Measurements from ENCODE around the gene IKZF5. TPM values are rescaled to one million over a fixed set of nuclear protein-coding genes. Genes with fewer than 3 reads are reported as not detected.

IKZF5 gene
- total and polyA plus RNA-seq, 4 donors: 6.1 to 19.9 (median 11.6) TPM

DNA sequence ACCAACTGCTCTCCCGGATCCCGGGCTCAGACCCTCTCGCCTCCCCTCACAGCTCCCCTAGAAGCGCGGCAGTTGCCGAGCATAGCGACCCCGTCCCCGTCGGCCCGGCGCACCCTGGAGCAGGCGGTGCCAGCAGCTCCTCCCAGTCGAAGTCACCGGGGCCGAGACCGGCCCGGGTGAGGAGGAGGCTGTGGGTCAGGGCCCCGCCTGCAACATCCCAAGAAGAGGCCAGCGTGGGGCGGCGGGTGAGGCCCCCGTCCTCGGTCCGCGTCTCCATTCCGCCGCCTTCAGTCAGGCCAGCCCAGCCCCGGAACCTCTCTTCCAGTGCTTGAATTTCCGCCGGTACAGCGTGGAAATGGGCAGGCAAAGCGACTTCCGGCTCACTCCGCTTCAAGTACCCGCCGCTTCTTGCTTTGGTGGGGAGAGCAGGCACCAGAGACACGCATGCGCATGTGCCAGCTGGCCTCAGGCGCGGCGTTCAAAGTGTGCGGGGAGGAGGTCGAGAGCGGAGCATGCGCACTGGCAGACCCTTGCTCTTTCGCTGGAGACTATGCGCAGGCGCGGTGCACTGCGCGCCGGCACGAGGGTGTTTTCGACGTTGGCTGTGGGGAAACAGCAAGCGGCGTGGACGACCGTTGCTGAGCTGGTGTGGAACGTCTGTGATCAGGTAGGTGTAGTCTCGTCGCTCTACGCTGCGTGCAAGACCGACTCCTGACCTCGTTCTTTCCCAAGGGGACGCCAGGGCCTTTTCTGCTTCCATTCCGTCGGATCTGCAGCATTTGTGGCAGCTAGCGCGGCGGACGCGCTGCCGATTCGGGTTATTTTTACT, 54.5 kb downstream of the IKZF5 start, which contains the start of gene C10orf88:
TSS of gene C10orf88 (minus strand) at position 326 of the 829 bp plus-strand sequence. CDS start at position 277, 49 bp downstream.
- TF ChIP-seq, protein P1, sequence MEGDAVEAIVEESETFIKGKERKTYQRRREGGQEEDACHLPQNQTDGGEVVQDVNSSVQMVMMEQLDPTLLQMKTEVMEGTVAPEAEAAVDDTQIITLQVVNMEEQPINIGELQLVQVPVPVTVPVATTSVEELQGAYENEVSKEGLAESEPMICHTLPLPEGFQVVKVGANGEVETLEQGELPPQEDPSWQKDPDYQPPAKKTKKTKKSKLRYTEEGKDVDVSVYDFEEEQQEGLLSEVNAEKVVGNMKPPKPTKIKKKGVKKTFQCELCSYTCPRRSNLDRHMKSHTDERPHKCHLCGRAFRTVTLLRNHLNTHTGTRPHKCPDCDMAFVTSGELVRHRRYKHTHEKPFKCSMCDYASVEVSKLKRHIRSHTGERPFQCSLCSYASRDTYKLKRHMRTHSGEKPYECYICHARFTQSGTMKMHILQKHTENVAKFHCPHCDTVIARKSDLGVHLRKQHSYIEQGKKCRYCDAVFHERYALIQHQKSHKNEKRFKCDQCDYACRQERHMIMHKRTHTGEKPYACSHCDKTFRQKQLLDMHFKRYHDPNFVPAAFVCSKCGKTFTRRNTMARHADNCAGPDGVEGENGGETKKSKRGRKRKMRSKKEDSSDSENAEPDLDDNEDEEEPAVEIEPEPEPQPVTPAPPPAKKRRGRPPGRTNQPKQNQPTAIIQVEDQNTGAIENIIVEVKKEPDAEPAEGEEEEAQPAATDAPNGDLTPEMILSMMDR (IDR thresholded peaks at IDR 0.05; ENCODE audit: control extremely low read depth, extremely low read depth): no peak
- Histone ChIP-seq H3K4me3 (peak within 1 kb of the TSS; percentile 92), H3K4me1 (ENCODE audit: control insufficient read depth in 5 of 5, insufficient read depth in 5 of 5, low read length in 5 of 5) (peaks cover 0 to 7% (median 4%) of the 10 kb centered on the region in 5 donors), H3K9me3 (ENCODE audit: control insufficient read depth in 4 of 4, insufficient read depth in 3 of 4, low read length in 3 of 4) (no peaks in the 10 kb centered on the region), H3K27me3 (ENCODE audit: control insufficient read depth in 3 of 3, insufficient read depth in 3 of 3, low read length in 2 of 3) (peaks cover 0 to 2% (median 0%) of the 10 kb centered on the region in 3 donors), H3K9ac (ENCODE audit: insufficient read depth in 1 of 2, low read length in 2 of 2) (peak within 1 kb of the TSS in 1 of 2 donors; percentile 65), H3K36me3 (ENCODE audit: control insufficient read depth in 4 of 4, insufficient read depth in 4 of 4, low read length in 4 of 4) (peaks cover 0 to 11% (median 0%) of the 10 kb centered on the region in 4 donors), H3K27ac (ENCODE audit: low read depth in 1 of 2, low read length in 1 of 2) (peak within 1 kb of the TSS; percentile 78 to 84)
- peak; percentile 99 for DNase-seq
- ATAC-seq (ENCODE audit: insufficient read depth, low FRiP score): peak; percentile 97
- 6% methylated on average over 74 to 77 of the region's 77 CpGs for WGBS, 2 donors

DNA sequence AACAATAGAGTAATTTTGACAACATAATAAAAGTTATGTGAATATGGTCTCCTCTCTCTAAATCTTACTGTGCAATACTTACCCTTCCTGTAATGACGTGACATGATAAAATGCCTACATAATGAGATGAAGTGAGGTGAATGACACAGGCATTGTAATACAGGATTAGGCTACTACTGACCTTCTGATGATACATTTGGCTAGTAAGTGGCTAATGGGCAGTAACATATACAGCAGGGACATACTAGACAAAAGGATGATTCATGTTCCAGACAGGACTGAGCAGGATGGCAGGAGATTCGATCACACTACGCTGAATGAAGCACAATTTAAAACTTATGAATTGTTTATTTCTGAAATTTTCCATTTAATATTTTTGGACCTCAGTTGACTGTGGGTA, 59.3 kb downstream of the IKZF5 start:
- Histone ChIP-seq H3K27me3 (ENCODE audit: control insufficient read depth in 3 of 3, insufficient read depth in 3 of 3, low read length in 2 of 3) (peaks cover 0 to under 1% (median 0%) of the 10 kb centered on the region in 3 donors), H3K4me1 (ENCODE audit: control insufficient read depth in 5 of 5, insufficient read depth in 5 of 5, low read length in 5 of 5) (peaks cover 0 to 4% (median under 1%) of the 10 kb centered on the region in 5 donors), H3K9ac (ENCODE audit: insufficient read depth in 1 of 2, low read length in 2 of 2) (no peak overlapping the region), H3K36me3 (ENCODE audit: control insufficient read depth in 4 of 4, insufficient read depth in 4 of 4, low read length in 4 of 4) (peaks cover 3 to 30% (median 11%) of the 10 kb centered on the region in 4 donors), H3K9me3 (ENCODE audit: control insufficient read depth in 4 of 4, insufficient read depth in 3 of 4, low read length in 3 of 4) (no peaks in the 10 kb centered on the region), H3K27ac (ENCODE audit: low read depth in 1 of 2, low read length in 1 of 2) (no peak overlapping the region), H3K4me3 (no peak overlapping the region)
- TF ChIP-seq, protein P1 (IDR thresholded peaks at IDR 0.05; ENCODE audit: control extremely low read depth, extremely low read depth): no peak
- ATAC-seq (ENCODE audit: insufficient read depth, low FRiP score) (no peak), DNase-seq (no peak)
- 93 to 95% methylated on average over 3 of the region's 3 CpGs for WGBS, 2 donors

Other genes with a start within 250 kb of the IKZF5 start
- 1 to 10 TPM in 1 of 2 donors, under 1 TPM in 1; 0.94 to 1.5 TPM for gene CUZD1, start 162.9 kb downstream of the IKZF5 start, total RNA-seq
- 1 to 10 TPM in 1 of 2 donors, under 1 TPM in 1; 0.29 to 1.0 TPM for gene CUZD1, start 162.9 kb downstream of the IKZF5 start, polyA plus RNA-seq
- gene FAM24B, start 129.2 kb downstream of the IKZF5 start, total RNA-seq: 1 to 10 TPM; 3.0 to 7.8 TPM
- gene FAM24B, start 129.2 kb downstream of the IKZF5 start, polyA plus RNA-seq: 1 to 10 TPM; 1.6 to 3.3 TPM
- not detected for gene FAM24A, start 98.2 kb downstream of the IKZF5 start, total RNA-seq
- not detected for gene FAM24A, start 98.2 kb downstream of the IKZF5 start, polyA plus RNA-seq
- gene C10orf88, start 54.6 kb downstream of the IKZF5 start, total RNA-seq: 10 to 100 TPM in 1 of 2 donors, 1 to 10 TPM in 1; 4.8 to 17.1 TPM
- 1 to 10 TPM; 3.7 to 5.2 TPM for gene C10orf88, start 54.6 kb downstream of the IKZF5 start, polyA plus RNA-seq
- gene PSTK, start 28.4 kb downstream of the IKZF5 start, total RNA-seq: 1 to 10 TPM; 1.8 to 5.0 TPM
- 1 to 10 TPM; 1.9 to 4.7 TPM for gene PSTK, start 28.4 kb downstream of the IKZF5 start, polyA plus RNA-seq
- 10 to 100 TPM; 20.4 to 36.2 TPM for gene ACADSB, start 211 bp upstream of the IKZF5 start, total RNA-seq
- gene ACADSB, start 211 bp upstream of the IKZF5 start, polyA plus RNA-seq: 1 to 10 TPM; 8.2 to 9.5 TPM
- not detected for gene HMX3, start 127.2 kb upstream of the IKZF5 start, total RNA-seq
- gene HMX3, start 127.2 kb upstream of the IKZF5 start, polyA plus RNA-seq: not detected
- not detected for gene HMX2, start 139.3 kb upstream of the IKZF5 start, total RNA-seq
- not detected for gene HMX2, start 139.3 kb upstream of the IKZF5 start, polyA plus RNA-seq
- gene BUB3, start 145.6 kb upstream of the IKZF5 start, total RNA-seq: 100 to 1,000 TPM in 1 of 2 donors, 10 to 100 TPM in 1; 56.6 to 114 TPM
- 10 to 100 TPM; 35.4 to 71.6 TPM for gene BUB3, start 145.6 kb upstream of the IKZF5 start, polyA plus RNA-seq

Measured in lung (tissue), 12 donors.